ENCODE results near the gene SF3A2. TPM values are rescaled to one million over a fixed set of nuclear protein-coding genes. Genes with fewer than 3 reads are reported as not detected.

Gene SF3A2
- total and polyA plus RNA-seq, 10 donors, result 28.5 to 79.7 (median 45.0) TPM

- no peak for TF ChIP-seq CTCF (IDR thresholded peaks at IDR 0.05 in 8 of 11, conservative IDR thresholded peaks at IDR 0.05 in 3 of 11)
- TF ChIP-seq POLR2AphosphoS5 (IDR thresholded peaks at IDR 0.05), result peak; percentile 83 to 84 (median 84)
- Histone ChIP-seq H3K27ac (peak overlapping the region; percentile 51 to 84 (median 77)), H3K4me3 (peak overlapping the region in 2 of 8 donors; percentile 5 to 46), H3K4me1 (peaks cover 16 to 80% (median 65%) of the 10 kb centered on the region in 6 donors), H3K27me3 (replicated peaks in 1 of 7) (no peaks in the 10 kb centered on the region), H3K9me3 (no peaks in the 10 kb centered on the region), H3K36me3 (peaks cover 0 to 3% (median 2%) of the 10 kb centered on the region in 6 donors)
- intact Hi-C loops (cut with DNase I; ENCODE audit: low total_unique reads), result no loop called here
- 27 to 48% (median 35%) methylated on average over 11 to 18 of the region's 18 CpGs for WGBS, 5 donors
- DNase-seq, result peak; percentile 95
These were observed 29.8 kb downstream of the SF3A2 start for GRCh38 chr19:2266183-2266993.

GRCh38 chr19:2268480-2268830 is 31.8 kb downstream of the SF3A2 start:
- Histone ChIP-seq H3K27ac (peak overlapping the region in 6 of 8 donors; percentile 98 to 100 (median 100)), H3K9me3 (no peaks in the 10 kb centered on the region), H3K4me1 (peaks cover 36 to 83% (median 79%) of the 10 kb centered on the region in 6 donors), H3K4me3 (peak overlapping the region in 6 of 8 donors; percentile 52 to 100 (median 99)), H3K36me3 (peaks cover 0 to 24% (median 21%) of the 10 kb centered on the region in 6 donors), H3K27me3 (replicated peaks in 1 of 7) (no peaks in the 10 kb centered on the region)
- WGBS, 5 donors, result 78 to 88% (median 82%) methylated on average over 4 of the region's 4 CpGs
- intact Hi-C loops (cut with DNase I; ENCODE audit: low total_unique reads), result no loop called here
- no peak for DNase-seq
- TF ChIP-seq CTCF (IDR thresholded peaks at IDR 0.05 in 8 of 11, conservative IDR thresholded peaks at IDR 0.05 in 3 of 11) (no peak), POLR2A (IDR thresholded peaks at IDR 0.05) (no peak), POLR2AphosphoS5 (IDR thresholded peaks at IDR 0.05) (no peak)

DNA sequence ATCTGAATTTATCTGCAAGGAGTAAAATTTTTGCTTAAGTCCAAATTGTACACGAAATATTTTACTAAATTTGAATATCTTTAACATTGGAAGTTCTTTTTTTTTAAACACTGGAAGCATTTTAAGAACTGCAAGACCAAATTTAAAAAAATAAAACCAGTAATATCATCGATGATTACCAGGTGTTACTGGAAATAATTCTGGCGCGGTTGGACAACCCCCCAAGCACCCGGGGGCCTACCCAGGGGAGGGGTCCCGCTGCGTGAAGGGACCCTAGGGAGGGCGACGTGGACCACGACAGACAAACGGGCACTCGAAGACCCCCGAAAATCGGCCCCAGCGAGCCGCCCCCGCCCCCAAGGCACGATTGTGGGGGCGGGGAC is 32.2 kb downstream of the SF3A2 start:
- WGBS, 5 donors, result 1 to 3% (median 1%) methylated on average over 16 to 19 of the region's 19 CpGs
- Histone ChIP-seq H3K9me3 (no peaks in the 10 kb centered on the region), H3K36me3 (peaks cover 0 to 28% (median 21%) of the 10 kb centered on the region in 6 donors), H3K27me3 (replicated peaks in 1 of 7) (no peaks in the 10 kb centered on the region), H3K4me3 (peak overlapping the region; percentile 52 to 100 (median 98)), H3K27ac (peak overlapping the region; percentile 93 to 100 (median 100)), H3K4me1 (peaks cover 40 to 83% (median 79%) of the 10 kb centered on the region in 6 donors)
- intact Hi-C loops (cut with DNase I; ENCODE audit: low total_unique reads), result no loop called here
- TF ChIP-seq POLR2A (IDR thresholded peaks at IDR 0.05) (no peak), POLR2AphosphoS5 (IDR thresholded peaks at IDR 0.05) (no peak), CTCF (IDR thresholded peaks at IDR 0.05 in 8 of 11, conservative IDR thresholded peaks at IDR 0.05 in 3 of 11) (no peak)
- no peak for DNase-seq
